Colon (tissue), 2 donors: ENCODE results near the gene NRIP1.

Experiments used
- FAIRE-seq: peaks from 2 replicates; lab custom pipeline; 2012; peaks lifted over from hg19 to GRCh38; lab: Jason Lieb, UNC
- donor health status: control.
- donor health status: control.

The NRIP1 gene

GRCh38 chr21:15064576-15065391 lies at the start of gene NRIP1:
TSS of gene NRIP1 (minus strand) at chr21:15065000. CDS start at chr21:14968192, 96,808 bp downstream.
- FAIRE-seq: no peak

GRCh38 chr21:15112858-15113257 lies 48.1 kb upstream of the NRIP1 start:
- no peak for FAIRE-seq

GRCh38 chr21:15108801-15109200 lies 44.0 kb upstream of the NRIP1 start:
- no peak for FAIRE-seq

GRCh38 chr21:15104470-15104869 lies 39.7 kb upstream of the NRIP1 start:
- no peak for FAIRE-seq

GRCh38 chr21:15098908-15099307 lies 34.1 kb upstream of the NRIP1 start:
- no peak for FAIRE-seq

GRCh38 chr21:15098181-15098580 lies 33.4 kb upstream of the NRIP1 start:
- FAIRE-seq: no peak

GRCh38 chr21:15097580-15097979 lies 32.8 kb upstream of the NRIP1 start:
- no peak for FAIRE-seq

- no peak for FAIRE-seq
Measured at GRCh38 chr21:15096146-15096545, 31.3 kb upstream of the NRIP1 start.

GRCh38 chr21:15095326-15095725 lies 30.5 kb upstream of the NRIP1 start:
- no peak for FAIRE-seq

- no peak for FAIRE-seq
Measured at GRCh38 chr21:15094706-15095105, 29.9 kb upstream of the NRIP1 start.

GRCh38 chr21:15093216-15093615 lies 28.4 kb upstream of the NRIP1 start:
- no peak for FAIRE-seq

GRCh38 chr21:15092745-15093144 lies 27.9 kb upstream of the NRIP1 start:
- FAIRE-seq: no peak

GRCh38 chr21:15090390-15090789 lies 25.6 kb upstream of the NRIP1 start:
- FAIRE-seq: peak; percentile 33

- FAIRE-seq: no peak
Measured at GRCh38 chr21:15088488-15088887, 23.7 kb upstream of the NRIP1 start.

GRCh38 chr21:15084668-15085067 lies 19.9 kb upstream of the NRIP1 start:
- FAIRE-seq: no peak

- FAIRE-seq: no peak
Measured at GRCh38 chr21:15080526-15080925, 15.7 kb upstream of the NRIP1 start.

GRCh38 chr21:15079269-15079668 lies 14.5 kb upstream of the NRIP1 start:
- no peak for FAIRE-seq

GRCh38 chr21:15078180-15078579 lies 13.4 kb upstream of the NRIP1 start:
- FAIRE-seq: no peak

GRCh38 chr21:15077529-15078145 lies 12.8 kb upstream of the NRIP1 start:
- no peak for FAIRE-seq

- FAIRE-seq: no peak
Measured at GRCh38 chr21:15076730-15077129, 11.9 kb upstream of the NRIP1 start.

- no peak for FAIRE-seq
Measured at GRCh38 chr21:15071009-15071408, 6.2 kb upstream of the NRIP1 start.

GRCh38 chr21:15066123-15066575 lies 1.3 kb upstream of the NRIP1 start:
- FAIRE-seq: no peak

- FAIRE-seq: no peak
Measured at GRCh38 chr21:15065392-15066122, 757 bp upstream of the NRIP1 start.
